H9 (cell line): ENCODE data around the gene RSPO1. TPM values are rescaled to one million over a fixed set of nuclear protein-coding genes. Genes with fewer than 3 reads are reported as not detected.

Experiments used
- DNase-seq: peaks from one replicate; pipeline ENCODE4 v3.0.0-alpha.2; 2017
- H2AFZ ChIP-seq: one replicate; pipeline ENCODE4 v1.6.1; 2013; ENCODE audit warnings: mild to moderate bottlenecking, low read length, control low read depth, moderate library complexity
- H2AK5ac ChIP-seq: 2 replicates; pipeline ENCODE4 v1.6.1; 2013; ENCODE audit warnings: low read length, control low read depth, mixed read lengths; ENCODE audit not compliant: insufficient read length
- H2BK120ac ChIP-seq: one replicate; pipeline ENCODE4 v1.6.1; 2013; ENCODE audit warnings: low read depth, mild to moderate bottlenecking, low read length, control low read depth, inconsistent platforms; ENCODE audit not compliant: poor library complexity, severe bottlenecking
- H2BK12ac ChIP-seq: 2 replicates; pipeline ENCODE4 v1.6.1; 2013; ENCODE audit warnings: low read length, control low read depth, mixed read lengths, low read depth; ENCODE audit not compliant: insufficient read length
- H2BK15ac ChIP-seq: 2 replicates; pipeline ENCODE4 v1.6.1; 2013; ENCODE audit warnings: low read depth, low read length, control low read depth
- H2BK20ac ChIP-seq: one replicate; pipeline ENCODE4 v1.6.1; 2013; ENCODE audit warnings: low read depth, mild to moderate bottlenecking, low read length, control low read depth, inconsistent platforms; ENCODE audit not compliant: poor library complexity, severe bottlenecking
- H2BK5ac ChIP-seq: 2 replicates; pipeline ENCODE4 v1.6.1; 2013; ENCODE audit warnings: low read length, control low read depth, mixed read lengths; ENCODE audit not compliant: insufficient read length
- H3K14ac ChIP-seq: 2 replicates; pipeline ENCODE4 v1.6.1; 2013; ENCODE audit warnings: low read length, control low read depth; ENCODE audit not compliant: insufficient read depth
- H3K18ac ChIP-seq: 2 replicates; pipeline ENCODE4 v1.6.1; 2013; ENCODE audit warnings: low read depth, mild to moderate bottlenecking, mixed read lengths, low read length, control low read depth; ENCODE audit not compliant: insufficient read length
- H3K23ac ChIP-seq: 2 replicates; pipeline ENCODE4 v1.6.1; 2013; ENCODE audit warnings: low read length, control low read depth, mixed read lengths, low read depth; ENCODE audit not compliant: insufficient read length
- H3K23me2 ChIP-seq: 2 replicates; pipeline ENCODE4 v1.6.1; 2013; ENCODE audit warnings: low read depth, mild to moderate bottlenecking, mixed read lengths, low read length, control low read depth; ENCODE audit not compliant: insufficient read length, poor library complexity, severe bottlenecking
- H3K27ac ChIP-seq: 2 replicates; pipeline ENCODE4 v1.5.1; 2013; ENCODE audit warnings: low read length, control low read depth, mixed read lengths, low read depth; ENCODE audit not compliant: insufficient read length
- H3K27me3 ChIP-seq: 2 replicates; pipeline ENCODE4 v1.6.1; 2013; ENCODE audit warnings: low read length, control low read depth, inconsistent platforms; ENCODE audit not compliant: insufficient read depth
- H3K4ac ChIP-seq: 2 replicates; pipeline ENCODE4 v1.6.1; 2013; ENCODE audit warnings: low read depth, mild to moderate bottlenecking, control low read depth, inconsistent platforms, low read length, moderate library complexity
- H3K4me1 ChIP-seq: 2 replicates; pipeline ENCODE4 v1.6.1; 2013; ENCODE audit warnings: low read length, control low read depth, inconsistent platforms; ENCODE audit not compliant: insufficient read depth
- H3K4me2 ChIP-seq: 2 replicates; pipeline ENCODE4 v1.6.1; 2013; ENCODE audit warnings: low read length, control low read depth, mixed read lengths; ENCODE audit not compliant: insufficient read length, insufficient read depth
- H3K56ac ChIP-seq: 2 replicates; pipeline ENCODE4 v1.6.1; 2013; ENCODE audit warnings: low read depth, mild to moderate bottlenecking, mixed read lengths, low read length, control low read depth; ENCODE audit not compliant: insufficient read length
- H3K79me1 ChIP-seq: 2 replicates; pipeline ENCODE4 v1.6.1; 2013; ENCODE audit warnings: low read depth, mild to moderate bottlenecking, moderate library complexity, low read length, control low read depth, inconsistent platforms; ENCODE audit not compliant: insufficient read depth, poor library complexity, severe bottlenecking
- H3K79me2 ChIP-seq: 2 replicates; pipeline ENCODE4 v1.6.1; 2013; ENCODE audit warnings: low read length, control low read depth, inconsistent platforms; ENCODE audit not compliant: insufficient read depth
- H3K9ac ChIP-seq: 2 replicates; pipeline ENCODE4 v1.6.1; 2013; ENCODE audit warnings: low read length, control low read depth, mixed read lengths; ENCODE audit not compliant: insufficient read length; ENCODE audit errors: extremely low read depth
- H3K9me3 ChIP-seq: one replicate; pipeline ENCODE4 v1.6.1; 2013; ENCODE audit warnings: low read depth, low read length, inconsistent platforms; ENCODE audit not compliant: control insufficient read depth
- H3T11ph ChIP-seq: one replicate; pipeline ENCODE4 v1.6.1; 2013; ENCODE audit warnings: mild to moderate bottlenecking, low read length, control low read depth, inconsistent platforms
- H4K20me1 ChIP-seq: one replicate; pipeline ENCODE4 v1.6.1; 2013; ENCODE audit not compliant: control insufficient read depth, insufficient read length, insufficient read depth
- H4K5ac ChIP-seq: 2 replicates; pipeline ENCODE4 v1.6.1; 2013; ENCODE audit warnings: low read depth, mild to moderate bottlenecking, mixed read lengths, low read length, control low read depth; ENCODE audit not compliant: insufficient read length
- H4K8ac ChIP-seq: replicated peaks from 2 replicates; pipeline ENCODE4 v1.6.1; 2013; ENCODE audit warnings: low read length, control low read depth, mixed read lengths, low read depth; ENCODE audit not compliant: insufficient read length
- H4K91ac ChIP-seq: 2 replicates; pipeline ENCODE4 v1.6.1; 2013; ENCODE audit warnings: low read depth, mild to moderate bottlenecking, moderate library complexity, mixed read lengths, low read length, control low read depth; ENCODE audit not compliant: insufficient read length
- H3K27ac Mint-ChIP-seq, 3 experiments: 2 replicates in 2 of 3; 3 replicates in 1 of 3; pipeline ENCODE4 v1.8.0; 2020 to 2021; ENCODE audit warnings: mixed read lengths in 3 of 3, mild to moderate bottlenecking in 1 of 3, moderate library complexity in 1 of 3
- H3K27me3 Mint-ChIP-seq: 2 replicates; pipeline ENCODE4 v1.8.0; 2021; ENCODE audit warnings: low read depth, mild to moderate bottlenecking, moderate library complexity, mixed read lengths
- H3K36me3 Mint-ChIP-seq, 3 experiments: 2 replicates in 2 of 3; 3 replicates in 1 of 3; pipeline ENCODE4 v1.8.0; 2020 to 2021; ENCODE audit warnings: low read depth in 3 of 3, mixed read lengths in 3 of 3; ENCODE audit not compliant: insufficient read depth in 1 of 3
- H3K4me1 Mint-ChIP-seq, 2 experiments: 2 replicates each; pipeline ENCODE4 v1.8.0; 2020; ENCODE audit warnings: mixed read lengths in 2 of 2
- H3K4me3 Mint-ChIP-seq, 2 experiments: 2 replicates in 1 of 2; 3 replicates in 1 of 2; pipeline ENCODE4 v1.8.0; 2020 to 2021; ENCODE audit warnings: mild to moderate bottlenecking in 2 of 2, mixed read lengths in 2 of 2, moderate library complexity in 1 of 2
- H3K9me3 Mint-ChIP-seq, 2 experiments: 2 replicates in 1 of 2; 3 replicates in 1 of 2; pipeline ENCODE4 v1.8.0; 2020; ENCODE audit warnings: mild to moderate bottlenecking in 2 of 2, mixed read lengths in 2 of 2, moderate library complexity in 1 of 2
- WGBS: extraction: QIAGEN DNeasy Blood & Tissue Kit; methylation state at CpG from one replicate; pipeline ENCODE4 v1.1.7; 2013; ENCODE audit warnings: missing lambda C conversion rate, low lambda C conversion rate, mixed read lengths; ENCODE audit not compliant: insufficient read length; ENCODE audit errors: extremely low coverage; 5-methylcytosine and 5-hydroxymethylcytosine counted together
- total RNA-seq: library from RNA; stranded (reverse); gene quantifications from 2 replicates; pipeline ENCODE4 v1.2.1, GENCODE V29; 2021
- TF ChIP-seq, protein P1 (sequence below): fragments of 200-600 bp; sonication (generic); conservative IDR thresholded peaks from 3 replicates; pipeline ENCODE4 v1.8.0; 2021; ENCODE audit warnings: antibody characterized with exemption, mild to moderate bottlenecking

The RSPO1 gene
- total RNA-seq, 1 experiment from 2014 or later: 0.35 TPM

- no peak overlapping the region for H2BK120ac ChIP-seq
- H3K4me1 Mint-ChIP-seq: peaks cover 3 to 5% of the 10 kb centered on the region in 2 experiments
- no peaks in the 10 kb centered on the region for H3K27me3 Mint-ChIP-seq
- H2BK5ac ChIP-seq: no peak overlapping the region
- H3K9me3 ChIP-seq: no peaks in the 10 kb centered on the region
- no peak overlapping the region for H3K23ac ChIP-seq
- H3K9ac ChIP-seq: no peak overlapping the region
- no peak overlapping the region for H3K18ac ChIP-seq
- whole genome bisulfite sequencing: no CpG with 5 or more reads among the region's 1 CpG
- no peak overlapping the region for H3K14ac ChIP-seq
- TF ChIP-seq, protein P1, sequence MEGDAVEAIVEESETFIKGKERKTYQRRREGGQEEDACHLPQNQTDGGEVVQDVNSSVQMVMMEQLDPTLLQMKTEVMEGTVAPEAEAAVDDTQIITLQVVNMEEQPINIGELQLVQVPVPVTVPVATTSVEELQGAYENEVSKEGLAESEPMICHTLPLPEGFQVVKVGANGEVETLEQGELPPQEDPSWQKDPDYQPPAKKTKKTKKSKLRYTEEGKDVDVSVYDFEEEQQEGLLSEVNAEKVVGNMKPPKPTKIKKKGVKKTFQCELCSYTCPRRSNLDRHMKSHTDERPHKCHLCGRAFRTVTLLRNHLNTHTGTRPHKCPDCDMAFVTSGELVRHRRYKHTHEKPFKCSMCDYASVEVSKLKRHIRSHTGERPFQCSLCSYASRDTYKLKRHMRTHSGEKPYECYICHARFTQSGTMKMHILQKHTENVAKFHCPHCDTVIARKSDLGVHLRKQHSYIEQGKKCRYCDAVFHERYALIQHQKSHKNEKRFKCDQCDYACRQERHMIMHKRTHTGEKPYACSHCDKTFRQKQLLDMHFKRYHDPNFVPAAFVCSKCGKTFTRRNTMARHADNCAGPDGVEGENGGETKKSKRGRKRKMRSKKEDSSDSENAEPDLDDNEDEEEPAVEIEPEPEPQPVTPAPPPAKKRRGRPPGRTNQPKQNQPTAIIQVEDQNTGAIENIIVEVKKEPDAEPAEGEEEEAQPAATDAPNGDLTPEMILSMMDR: no peak
- no peaks in the 10 kb centered on the region for H3K23me2 ChIP-seq
- no peak overlapping the region for H2AFZ ChIP-seq
- H2AK5ac ChIP-seq: no peak overlapping the region
- H3K56ac ChIP-seq: no peak overlapping the region
- H3K4me1 ChIP-seq: no peaks in the 10 kb centered on the region
- H3T11ph ChIP-seq: no peak overlapping the region
- H4K8ac ChIP-seq: no peak overlapping the region
- H2BK20ac ChIP-seq: no peak overlapping the region
- H3K27ac Mint-ChIP-seq: no peak overlapping the region
- H3K79me1 ChIP-seq: no peaks in the 10 kb centered on the region
- no peak overlapping the region for H3K4me3 Mint-ChIP-seq
- no peaks in the 10 kb centered on the region for H3K27me3 ChIP-seq
- H3K79me2 ChIP-seq: no peaks in the 10 kb centered on the region
- DNase-seq: no peak
- peaks cover 13 to 47% (median 36%) of the 10 kb centered on the region in 3 experiments; a peak in 6 of 7 replicates for H3K36me3 Mint-ChIP-seq
- no peak overlapping the region for H3K27ac ChIP-seq
- no peak overlapping the region for H2BK15ac ChIP-seq
- no peak overlapping the region for H4K5ac ChIP-seq
- H4K91ac ChIP-seq: no peak overlapping the region
- H3K9me3 Mint-ChIP-seq: no peaks in the 10 kb centered on the region
- H2BK12ac ChIP-seq: no peak overlapping the region
- H4K20me1 ChIP-seq: no peaks in the 10 kb centered on the region
- no peak overlapping the region for H3K4ac ChIP-seq
- H3K4me2 ChIP-seq: no peak overlapping the region
Observed at GRCh38 chr1:37562984-37563383, 71.7 kb downstream of the RSPO1 start.

Other genes with a start within 250 kb of the RSPO1 start
- 6.7 and 6.8 TPM in 2 replicates for gene ZC3H12A, start 160.3 kb downstream of the RSPO1 start, total RNA-seq
- gene MEAF6, start 120.1 kb downstream of the RSPO1 start, total RNA-seq: 48.8 and 51.6 TPM in 2 replicates
- 15.1 and 17.5 TPM in 2 replicates for gene SNIP1, start 80.6 kb downstream of the RSPO1 start, total RNA-seq
- 18.0 and 18.9 TPM in 2 replicates for gene DNALI1, start 78.0 kb downstream of the RSPO1 start, total RNA-seq
- gene GNL2, start 39.0 kb downstream of the RSPO1 start, total RNA-seq: 101 and 106 TPM in 2 replicates
- 47.7 and 48.5 TPM in 2 replicates for gene CDCA8, start 57.6 kb upstream of the RSPO1 start, total RNA-seq
- 0.42 and 0.96 TPM in 2 replicates for gene EPHA10, start 130.2 kb upstream of the RSPO1 start, total RNA-seq
- 22.7 and 24.2 TPM in 2 replicates for gene MANEAL, start 159.0 kb upstream of the RSPO1 start, total RNA-seq
- gene C1orf122, start 172.9 kb upstream of the RSPO1 start, total RNA-seq: 59.3 and 61.5 TPM in 2 replicates
- gene YRDC, start 173.3 kb upstream of the RSPO1 start, total RNA-seq: 28.0 and 28.6 TPM in 2 replicates
- 17.0 and 17.5 TPM in 2 replicates for gene MTF1, start 224.7 kb upstream of the RSPO1 start, total RNA-seq